Forelimb muscle (tissue), 1 donor: ENCODE measurements around the gene MGAT4A. TPM values are rescaled to one million over a fixed set of nuclear protein-coding genes. Genes with fewer than 3 reads are reported as not detected.
"Not testable (repeated sequence)": the region's sequence is repeated elsewhere in the genome, so short reads cannot be mapped to it uniquely, and the experiment has no call there.

Experiments used
- DNase-seq: peaks from one replicate; pipeline ENCODE4 v3.0.0-alpha.2; 2013; ENCODE audit warnings: low read depth
- polyA plus RNA-seq: library from polyadenylated mRNA; unstranded; fragments of 120-200 nt; gene quantifications from one replicate; pipeline ENCODE4 v1.2.1, GENCODE V29; 2013; ENCODE audit not compliant: insufficient read length

Gene MGAT4A
- polyA plus RNA-seq, 1 donor = 3.8 TPM

DNA sequence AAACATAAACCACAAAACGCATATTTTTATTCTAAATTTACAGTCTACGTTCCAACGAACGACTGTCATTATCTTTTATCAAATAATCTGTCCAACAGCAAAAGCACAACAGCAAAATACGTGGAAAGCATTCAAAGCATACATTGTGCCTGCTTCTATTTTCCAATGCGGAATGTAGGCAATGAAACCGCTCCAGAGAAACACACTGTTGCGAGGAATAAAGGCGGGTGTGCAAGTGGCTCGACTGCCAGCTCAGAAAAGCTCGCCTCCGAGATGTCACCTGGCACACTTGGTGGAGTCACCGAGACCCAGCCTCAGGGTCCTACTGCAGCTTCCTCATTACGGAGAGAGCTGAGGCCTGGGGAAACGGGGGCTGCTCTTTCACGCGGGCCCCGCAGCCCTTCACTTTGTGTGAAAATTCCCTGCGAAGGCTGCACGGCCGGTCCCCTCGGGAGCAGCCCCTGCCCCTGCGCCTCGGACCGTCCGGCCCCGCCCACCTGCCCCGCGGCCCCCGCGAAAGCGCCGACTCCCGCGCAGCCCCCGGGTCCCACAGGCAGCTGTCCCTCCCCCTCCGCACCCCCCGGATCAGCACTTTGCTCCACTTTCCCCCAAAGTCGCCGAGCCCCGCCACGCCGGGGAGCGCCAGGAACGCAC is 752 bp downstream of the MGAT4A start:
- no peak for DNase-seq

DNA sequence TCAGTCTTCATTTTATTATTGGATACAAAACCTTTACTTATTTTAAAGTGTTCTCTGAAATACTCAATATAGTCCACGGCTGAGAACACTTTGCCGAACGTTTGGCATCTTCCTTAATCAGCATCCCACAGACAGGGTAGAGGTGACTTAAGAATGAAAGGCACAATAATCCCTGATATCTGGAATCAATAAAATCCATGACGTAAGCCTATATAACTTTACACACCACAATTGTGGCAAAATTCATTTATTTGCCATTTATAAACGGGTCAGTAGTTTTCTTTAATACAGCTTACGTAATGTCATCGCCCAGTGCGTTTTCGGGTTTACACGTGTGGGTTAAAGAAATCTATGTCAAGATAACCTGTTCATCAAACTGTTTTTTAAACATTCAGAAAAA is 1.3 kb downstream of the MGAT4A start:
- DNase-seq = no peak

DNA sequence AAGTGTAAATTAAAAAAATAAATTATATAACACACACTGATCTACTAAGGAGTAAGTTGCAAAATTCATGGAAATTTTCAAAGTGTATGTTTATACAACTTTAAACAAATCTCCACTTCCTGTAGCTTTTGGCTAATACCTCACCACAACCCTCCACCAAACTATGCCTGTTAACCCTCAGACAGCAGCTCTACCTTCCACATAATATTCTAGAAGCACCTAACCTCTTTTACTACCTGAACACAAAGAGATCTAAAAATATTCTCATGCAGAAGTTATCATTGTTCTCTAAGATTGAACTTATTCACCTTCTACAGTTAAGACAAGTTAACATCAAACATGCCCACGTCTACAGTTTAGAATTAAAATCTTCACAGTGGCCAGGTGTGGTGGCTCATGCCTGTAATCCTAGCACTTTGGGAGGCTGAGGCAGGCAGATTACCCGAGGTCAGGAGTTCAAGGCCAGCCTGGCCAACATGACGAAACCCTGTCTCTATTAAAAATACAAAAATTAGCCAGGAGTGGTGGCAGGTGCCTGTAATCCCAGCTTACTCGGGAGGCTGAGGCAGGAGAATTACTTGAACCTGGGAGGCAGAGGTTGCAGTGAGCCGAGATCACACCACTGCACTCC is 2.7 kb downstream of the MGAT4A start:
- DNase-seq = not testable (repeated sequence)

DNA sequence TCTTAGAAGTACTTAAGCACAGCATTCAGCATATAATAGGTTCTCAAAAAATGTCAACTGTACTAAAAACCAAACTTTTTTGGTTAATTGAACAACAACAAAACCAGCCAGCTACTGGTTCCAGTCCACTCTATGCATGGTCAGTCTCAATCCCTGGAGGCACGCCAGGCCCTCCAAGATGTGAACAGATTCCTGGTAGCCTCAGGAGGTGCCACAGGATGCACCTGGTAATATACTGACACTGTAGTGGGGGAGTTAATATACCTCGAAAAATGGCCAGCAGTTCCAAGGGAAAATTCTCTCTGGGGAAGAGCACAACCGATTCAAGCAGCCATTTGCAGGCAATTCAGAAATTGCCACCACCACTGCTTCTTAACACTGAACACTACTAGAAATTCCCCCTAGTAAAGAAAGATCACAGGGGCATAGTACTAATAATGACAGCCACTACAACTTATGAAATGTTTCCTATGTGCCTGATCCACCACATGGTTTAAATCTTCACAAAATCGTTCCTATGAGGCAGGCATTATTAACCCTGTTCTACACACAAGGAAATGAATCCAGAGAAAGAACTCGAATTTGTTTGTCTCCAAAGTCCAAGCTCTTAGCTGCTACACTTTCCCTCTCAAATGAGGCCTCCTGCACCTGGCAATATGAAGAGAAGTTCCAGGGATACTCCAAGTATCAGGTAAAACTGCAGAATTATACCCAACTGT is 3.4 kb downstream of the MGAT4A start:
- no peak for DNase-seq

DNA sequence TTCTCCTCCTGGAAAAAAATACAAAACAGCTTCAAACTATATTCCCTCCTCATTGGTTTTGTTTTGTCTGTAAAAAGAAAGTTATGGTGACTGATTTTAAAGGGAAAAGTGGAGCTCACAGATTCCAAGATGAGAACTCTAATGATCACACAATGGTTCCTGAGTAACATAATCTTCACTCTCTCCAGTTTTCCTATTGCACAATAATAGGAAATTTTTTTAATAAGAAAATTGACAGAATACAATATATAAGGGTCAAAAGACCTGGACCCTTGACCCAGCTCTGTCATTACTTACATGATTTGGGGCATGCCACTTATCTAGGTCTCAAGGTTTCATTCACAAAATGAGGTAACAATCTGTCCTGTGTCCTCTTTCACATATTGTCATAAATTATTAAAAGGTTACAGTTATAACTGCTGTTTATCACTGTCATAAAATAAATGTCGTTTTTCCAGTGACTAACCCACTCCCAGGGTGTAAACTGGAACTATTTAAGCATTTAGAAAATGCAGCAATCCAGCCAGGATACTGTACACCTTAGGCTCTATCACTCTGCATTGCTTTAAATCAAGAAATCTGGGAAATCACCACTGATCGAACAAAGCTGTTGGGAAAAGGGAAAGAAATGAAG is 4.1 kb downstream of the MGAT4A start:
- no peak for DNase-seq

DNA sequence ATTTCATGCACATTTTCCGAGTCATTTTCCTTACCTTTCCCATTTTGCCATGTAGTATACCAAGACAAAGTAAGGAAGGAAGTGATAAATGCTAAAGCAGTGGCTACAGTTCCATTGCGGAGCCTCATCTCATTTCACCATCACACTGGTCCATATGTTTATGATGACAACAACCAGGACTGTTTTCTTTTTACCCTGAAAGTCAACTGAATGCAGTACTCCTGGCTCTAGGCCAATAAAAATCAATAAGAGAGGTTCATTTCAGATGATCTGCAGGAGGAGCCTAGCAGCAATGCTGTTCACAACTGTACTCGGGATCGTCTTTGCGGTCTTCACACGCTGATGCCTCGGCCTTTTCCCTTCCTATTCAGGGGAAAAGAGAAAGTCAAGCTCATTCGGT is 4.7 kb downstream of the MGAT4A start:
- no peak for DNase-seq

- DNase-seq = no peak
Measured at GRCh38 chr2:98720286-98720685, 10.6 kb downstream of the MGAT4A start.

DNA sequence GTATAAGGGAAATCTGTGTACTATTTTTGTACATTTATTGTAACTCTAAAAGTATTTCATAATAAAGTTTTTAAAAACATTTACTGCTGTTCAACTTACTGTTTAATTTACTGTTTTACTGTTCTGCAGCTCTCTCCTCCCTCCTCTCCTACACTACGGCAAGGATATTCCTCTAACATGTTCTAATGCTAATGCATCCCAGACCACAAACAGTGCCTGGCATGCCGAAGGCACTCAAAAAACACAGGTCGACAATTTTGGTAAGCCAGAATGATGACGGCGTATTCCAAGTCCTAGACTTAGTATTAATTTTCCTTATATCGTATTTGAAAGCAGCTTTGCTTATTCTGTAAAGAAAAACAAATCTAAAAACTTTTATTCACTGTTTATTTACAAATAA is 13.3 kb downstream of the MGAT4A start:
- DNase-seq = no peak

DNA sequence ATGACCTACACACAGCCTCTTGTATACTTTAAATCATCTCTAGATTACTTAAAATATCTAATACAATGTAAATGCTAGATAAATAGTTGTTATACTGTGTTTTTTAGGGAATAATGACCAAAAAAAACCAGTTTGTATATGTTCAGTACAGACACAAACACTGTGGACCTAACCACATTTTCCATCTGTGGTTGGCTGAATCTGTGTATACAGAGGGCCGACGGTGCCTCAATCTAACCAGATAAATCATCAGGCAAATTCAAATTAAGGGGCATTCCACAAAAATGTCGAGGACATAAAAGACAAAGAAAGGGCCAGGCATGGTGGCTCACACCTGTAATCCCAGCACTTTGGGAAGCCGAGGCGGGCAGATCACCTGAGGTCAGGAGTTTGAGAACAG is 14.1 kb downstream of the MGAT4A start:
- DNase-seq = no peak

- DNase-seq = no peak
Measured at GRCh38 chr2:98715812-98716451, 15.0 kb downstream of the MGAT4A start.

DNA sequence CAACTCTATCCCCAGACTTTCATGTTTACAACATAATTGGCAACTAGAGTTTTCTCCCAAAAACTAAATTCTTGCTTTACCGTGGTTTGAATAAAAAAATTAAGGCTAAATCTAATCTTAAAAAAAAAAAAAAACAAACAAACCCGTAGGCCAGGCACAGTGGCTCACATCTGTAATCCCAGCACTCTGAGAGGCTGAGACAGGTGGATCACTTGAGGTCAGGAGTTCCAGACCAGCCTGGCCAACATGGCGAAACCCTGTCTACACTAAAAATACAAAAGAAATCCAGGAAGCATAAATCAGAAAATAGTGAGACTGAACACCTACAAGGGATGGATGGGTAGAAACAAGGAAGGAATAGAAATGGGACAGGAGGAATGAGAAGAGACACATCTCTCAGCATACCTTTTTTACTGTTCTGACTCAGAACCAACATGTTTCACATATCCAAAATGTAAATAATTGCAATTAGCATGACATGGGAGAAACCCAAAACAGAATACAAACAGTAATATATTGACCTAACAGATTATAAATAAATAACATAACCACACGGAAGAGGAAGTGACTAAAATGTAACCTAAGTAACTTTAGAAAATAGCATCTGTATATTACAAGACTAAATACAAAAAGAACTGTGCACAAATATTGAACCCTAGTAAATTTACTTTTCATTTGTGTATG is 17.5 kb downstream of the MGAT4A start:
- no peak for DNase-seq

- no peak for DNase-seq
Measured at GRCh38 chr2:98712145-98712544, 18.8 kb downstream of the MGAT4A start.

DNA sequence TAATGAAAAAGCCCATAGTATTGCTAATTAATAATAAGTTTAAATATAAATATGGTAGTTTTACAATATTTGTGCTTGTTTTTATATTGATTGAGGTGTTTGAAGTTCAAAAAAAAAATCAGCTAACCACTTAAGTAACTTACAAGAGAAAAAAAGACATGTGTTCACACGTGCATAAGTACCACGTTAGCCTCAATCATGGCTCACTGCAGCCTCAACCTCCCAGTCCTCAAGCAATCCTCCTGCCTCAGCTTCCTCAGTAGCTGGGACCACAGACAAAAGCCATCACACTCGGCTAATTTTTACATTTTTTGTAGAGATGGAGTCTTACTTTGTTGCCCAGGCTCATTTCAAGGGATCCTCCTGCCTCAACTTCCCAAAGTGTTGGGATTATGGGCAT is 19.4 kb downstream of the MGAT4A start:
- DNase-seq = no peak

DNA sequence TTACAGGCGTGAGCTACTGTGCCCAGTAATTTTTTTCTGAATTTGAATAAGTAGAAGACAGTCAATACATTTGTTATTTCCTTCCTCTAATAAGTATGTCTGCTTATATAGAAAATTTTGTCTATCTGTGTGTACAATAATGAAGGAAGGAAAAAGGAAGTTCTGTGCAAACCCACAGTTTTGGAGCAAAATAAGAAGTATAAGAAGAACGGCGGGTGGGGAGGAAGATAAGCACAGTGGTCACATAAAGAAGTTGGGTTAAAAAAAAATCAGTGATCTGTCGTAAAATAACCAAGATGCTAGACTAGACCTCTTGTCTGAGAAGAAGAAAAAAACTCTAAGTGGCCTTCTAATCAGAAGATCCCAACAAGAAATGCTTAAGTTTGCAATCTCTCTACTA is 20.2 kb downstream of the MGAT4A start:
- no peak for DNase-seq

- DNase-seq = no peak
Measured at GRCh38 chr2:98709535-98709934, 21.4 kb downstream of the MGAT4A start.

DNA sequence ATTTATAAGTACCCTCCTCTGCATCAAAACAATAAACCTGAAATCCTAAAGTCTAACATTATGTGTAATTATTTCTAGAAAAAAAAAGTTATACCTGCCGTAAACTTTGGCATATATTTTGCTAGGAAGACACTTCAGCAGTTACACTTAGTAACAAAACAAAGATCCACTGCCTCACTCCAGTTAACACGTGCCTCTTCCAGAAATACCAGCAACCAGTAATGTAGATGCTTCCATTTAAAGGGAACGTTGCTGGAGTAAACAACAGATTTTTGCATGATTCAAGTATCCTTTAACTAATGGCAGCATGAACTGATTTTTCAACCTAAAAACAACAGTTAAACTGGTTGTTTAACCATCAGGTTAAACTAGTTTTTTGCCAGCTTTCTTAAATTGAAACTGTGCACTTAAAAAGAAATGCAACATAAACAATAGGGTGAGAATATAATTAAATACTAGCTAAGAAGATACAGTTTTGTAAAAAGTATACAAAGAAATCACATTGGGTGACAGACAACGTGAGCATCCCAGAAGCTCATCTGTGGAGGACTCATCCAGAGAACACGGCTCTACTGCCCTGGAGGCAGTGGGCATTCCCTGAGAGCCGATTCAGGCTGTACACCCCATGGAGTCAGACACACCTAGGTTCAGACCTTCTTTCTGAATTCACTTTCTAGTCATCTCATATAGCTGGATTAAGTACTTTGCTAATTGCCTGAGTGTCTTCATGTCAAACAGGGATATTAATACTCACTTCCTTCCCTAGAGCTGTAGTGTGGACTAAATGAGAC is 22.3 kb downstream of the MGAT4A start:
- DNase-seq = no peak

GRCh38 chr2:98706591-98706990 is 24.3 kb downstream of the MGAT4A start:
- no peak for DNase-seq

GRCh38 chr2:98705333-98705617 is 25.7 kb downstream of the MGAT4A start:
- no peak for DNase-seq

DNA sequence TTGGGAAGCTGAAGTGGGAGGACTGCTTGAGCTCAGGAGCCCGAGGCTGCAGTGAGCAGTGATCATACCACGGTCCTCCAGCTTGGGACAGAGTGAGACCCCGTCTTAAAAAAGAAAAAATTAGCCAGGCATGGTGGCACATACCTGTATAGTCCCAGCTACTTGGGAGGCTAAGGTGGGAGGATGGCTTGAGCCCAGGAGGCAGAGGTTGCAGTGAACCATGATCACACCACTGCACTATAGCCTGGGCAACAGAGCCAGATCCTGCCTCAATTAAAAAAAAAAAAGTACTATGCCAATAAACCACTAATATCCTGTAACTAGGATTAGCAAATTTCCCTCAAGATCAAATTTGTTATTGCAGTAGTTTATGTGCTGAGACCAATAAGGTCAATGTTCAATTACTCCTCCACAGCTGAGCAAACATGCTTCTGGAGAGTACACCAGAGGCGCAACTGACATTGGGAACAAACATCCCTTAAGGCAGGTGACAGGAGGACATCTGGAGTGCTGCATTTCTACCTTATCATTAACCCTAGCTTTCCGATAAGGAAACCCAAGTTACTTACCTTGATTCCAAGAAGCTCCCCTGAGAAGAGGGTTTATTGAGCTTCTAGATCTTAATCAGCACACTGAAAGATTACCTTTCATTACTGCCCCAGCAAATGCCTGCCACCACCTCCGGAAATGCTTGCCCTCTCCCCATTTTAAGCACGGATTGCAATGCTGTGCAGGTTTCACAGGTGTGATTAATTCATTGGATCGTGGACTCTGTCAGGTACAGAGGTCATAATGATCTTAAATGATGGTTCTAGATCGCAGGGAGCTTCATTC is 26.2 kb downstream of the MGAT4A start:
- DNase-seq = no peak

DNA sequence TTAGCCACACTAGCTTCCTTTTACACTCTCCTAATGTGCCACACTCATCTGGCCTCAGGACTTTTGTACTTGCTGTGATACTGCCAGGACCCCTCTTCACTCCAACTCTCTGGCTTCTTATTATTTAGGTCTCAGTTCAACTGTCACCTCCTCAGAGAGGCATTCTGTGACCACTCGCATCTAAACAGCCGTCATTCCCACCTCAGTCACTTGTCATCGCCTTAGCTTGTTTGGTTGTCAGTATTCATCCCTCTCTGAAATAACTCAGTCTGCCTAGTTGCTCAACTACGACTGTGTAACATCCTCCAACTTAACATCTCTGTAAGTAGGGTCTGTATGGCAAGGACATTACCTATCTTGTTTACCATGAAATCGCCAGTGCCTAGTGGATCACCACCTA is 27.2 kb downstream of the MGAT4A start:
- DNase-seq = no peak
